GM10248 (cell line): Measurements from ENCODE around the gene ACOXL.

Source experiments
- CTCF ChIA-PET: fragments of 300-600 bp; sonication (Branson Sonifier 250); formaldehyde crosslinking; extraction: SDS; loops from one replicate; lab custom pipeline; 2021; ENCODE audit warnings: antibody characterized with exemption; lab: Yijun Ruan, JAX
- POLR2A ChIA-PET: fragments of 350-650 bp; sonication (Branson Sonifier 250); formaldehyde crosslinking; extraction: SDS; loops from one replicate; lab custom pipeline; 2020; ENCODE audit warnings: antibody characterized with exemption; lab: Yijun Ruan, JAX
- DNase-seq: peaks from one replicate; pipeline ENCODE4 v3.0.0; 2012; ENCODE audit errors: extremely low spot score
- CTCF ChIP-seq: IDR thresholded peaks from 2 replicates; pipeline ENCODE4 v1.5.1; 2012; ENCODE audit warnings: mild to moderate bottlenecking, low read depth; ENCODE audit errors: extremely low read depth, missing control alignments, control extremely low read depth

ACOXL gene

GRCh38 chr2:110973262-110973661 lies 240.9 kb downstream of the ACOXL start:
- DNase-seq = no peak
- no peak for TF ChIP-seq CTCF
- ChIA-PET CTCF (no interaction called here), POLR2A (no interaction called here)

GRCh38 chr2:110977403-110977802 lies 245.0 kb downstream of the ACOXL start:
- ChIA-PET POLR2A (no interaction called here), CTCF (no interaction called here)
- DNase-seq = no peak
- no peak for TF ChIP-seq CTCF

- DNase-seq = no peak
- TF ChIP-seq CTCF = no peak
- ChIA-PET CTCF (no interaction called here), POLR2A (no interaction called here)
Observed at GRCh38 chr2:110978148-110978547, 245.8 kb downstream of the ACOXL start.

- DNase-seq = no peak
- CTCF ChIA-PET = no interaction called here
- POLR2A ChIA-PET = no interaction called here
- no peak for TF ChIP-seq CTCF
Observed at GRCh38 chr2:110978756-110979470, 246.5 kb downstream of the ACOXL start.

GRCh38 chr2:110979471-110980338 lies 247.3 kb downstream of the ACOXL start:
- CTCF ChIA-PET = interaction anchor here (1.0 kb wide), 1 partner anchor 29 kb away, joined by 3 read pairs; no protein-coding TSS in a partner anchor
- TF ChIP-seq CTCF = no peak

GRCh38 chr2:110980339-110981062 lies 248.1 kb downstream of the ACOXL start:
- ChIA-PET POLR2A (no interaction called here), CTCF (interaction anchor here (1.0 kb wide), 1 partner anchor 29 kb away, joined by 3 read pairs; no protein-coding TSS in a partner anchor)
- no peak for DNase-seq
- no peak for TF ChIP-seq CTCF

More at GRCh38 chr2:110979471-110980338, 247.3 kb downstream of the ACOXL start:
- POLR2A ChIA-PET = no interaction called here
- no peak for DNase-seq
